HepG2 (cell line): Measurements from ENCODE around the gene MDFIC. TPM values are rescaled to one million over a fixed set of nuclear protein-coding genes. Genes with fewer than 3 reads are reported as not detected.

Experiments
- ATAC-seq: fragments of 200-7000 bp; cut with Tn5 transposase; 3 replicates; pipeline ENCODE4 v1.9.1; 2020; ENCODE audit warnings: mild to moderate bottlenecking, moderate library complexity
- BruUV-seq: library from RNA; stranded (reverse); fragments of 400-500 nt; replicated peaks from 2 replicates; lab custom pipeline; 2021; lab: Mats Ljungman, UMichigan
- CTCF ChIA-PET: fragments of 300-600 bp; formaldehyde crosslinking; extraction: SDS; loops from one replicate; lab custom pipeline; 2021; ENCODE audit warnings: low total read pairs, inconsistent platforms, low intra/inter-chr PET ratio; lab: Yijun Ruan, JAX
- POLR2A ChIA-PET: fragments of 350-600 bp; sonication (Branson Sonifier 250); formaldehyde crosslinking; loops from one replicate; lab custom pipeline; 2020; ENCODE audit warnings: antibody characterized with exemption, inconsistent platforms; lab: Yijun Ruan, JAX
- DNase-seq: peaks from one replicate; pipeline ENCODE4 v3.0.0-alpha.2; 2015; ENCODE audit warnings: low spot score
- FAIRE-seq: peaks from 3 replicates; lab custom pipeline; 2011; peaks lifted over from hg19 to GRCh38; lab: Jason Lieb, UNC
- H2AFZ ChIP-seq: one replicate; pipeline ENCODE4 v1.6.1; 2011; ENCODE audit warnings: low read length, inconsistent platforms
- H3K27ac ChIP-seq: fragments of 300-600 bp; 3 replicates; pipeline ENCODE4 v1.8.0; 2011; ENCODE audit warnings: mixed run types, mild to moderate bottlenecking, mixed read lengths, low read length, inconsistent platforms; ENCODE audit not compliant: insufficient read depth; ENCODE audit errors: extremely low read length
- H3K27me3 ChIP-seq, 2 experiments: fragments of 200-600 bp in 1 of 2; 2 replicates in 1 of 2; 3 replicates in 1 of 2; pipeline versions ENCODE4 v1.6.0 to v1.8.0; 2011; ENCODE audit warnings: low read length in 2 of 2, mild to moderate bottlenecking in 2 of 2, moderate library complexity in 2 of 2, inconsistent platforms in 1 of 2; ENCODE audit not compliant: insufficient read depth in 2 of 2, control insufficient read depth in 1 of 2
- H3K36me3 ChIP-seq, 2 experiments: fragments of 200-600 bp in 1 of 2; replicated peaks in 1 of 2; 2 replicates in 1 of 2; 3 replicates in 1 of 2; pipeline versions ENCODE4 v1.5.1 to v1.8.0; 2011; ENCODE audit warnings: low read length in 2 of 2, inconsistent platforms in 1 of 2; ENCODE audit not compliant: insufficient read depth in 2 of 2, control insufficient read depth in 1 of 2
- H3K4me1 ChIP-seq: 2 replicates; pipeline ENCODE4 v1.5.1; 2012; ENCODE audit warnings: low read length, inconsistent platforms; ENCODE audit not compliant: insufficient read depth
- H3K4me2 ChIP-seq: 2 replicates; pipeline ENCODE4 v1.6.0; 2011; ENCODE audit warnings: low read depth, low read length, inconsistent platforms
- H3K4me3 ChIP-seq, 3 experiments: fragments of 200-600 bp in 1 of 3; sonication (generic), shearing (Covaris generic) in 1 of 3; replicated peaks in 1 of 3; 2 replicates each; pipeline ENCODE4 v1.5.1; 2011 to 2016; ENCODE audit warnings: low read length in 3 of 3, inconsistent platforms in 2 of 3, low read depth in 2 of 3, mild to moderate bottlenecking in 2 of 3, control low read depth in 1 of 3, mixed read lengths in 1 of 3; ENCODE audit not compliant: insufficient read depth in 1 of 3
- H3K79me2 ChIP-seq: one replicate; pipeline ENCODE4 v1.6.1; 2011; ENCODE audit warnings: low read length, inconsistent platforms; ENCODE audit not compliant: insufficient read depth
- H3K9ac ChIP-seq: 2 replicates; pipeline ENCODE4 v1.6.0; 2011; ENCODE audit warnings: mild to moderate bottlenecking, low read depth, low read length, inconsistent platforms; ENCODE audit not compliant: insufficient read depth
- H3K9me3 ChIP-seq: 2 replicates; pipeline ENCODE4 v1.5.1; 2012; ENCODE audit warnings: mild to moderate bottlenecking, low read length
- H4K20me1 ChIP-seq: 2 replicates; pipeline ENCODE4 v1.6.0; 2011; ENCODE audit warnings: inconsistent platforms, mild to moderate bottlenecking, low read length, moderate library complexity; ENCODE audit not compliant: insufficient read depth
- ETS1 ChIP-seq: sonication (generic); formaldehyde crosslinking; IDR thresholded peaks from 2 replicates; pipeline ENCODE4 v1.4.0; 2020; ENCODE audit warnings: missing genetic modification reagents
- FOXK2 ChIP-seq: fragments of 450-650 bp; IDR thresholded peaks from 2 replicates; pipeline ENCODE4 v1.6.1; 2016
- HNRNPUL1 ChIP-seq: fragments of 200-400 bp; formaldehyde crosslinking; IDR thresholded peaks from 2 replicates; pipeline ENCODE4 v1.6.1; 2017; ENCODE audit warnings: low read depth, mild to moderate bottlenecking, low read length, moderate library complexity
- MED13 ChIP-seq: sonication (generic); formaldehyde crosslinking; IDR thresholded peaks from 2 replicates; pipeline ENCODE4 v1.5.0; 2020; ENCODE audit warnings: missing genetic modification reagents
- NCOA1 ChIP-seq: sonication (generic); formaldehyde crosslinking; IDR thresholded peaks from 2 replicates; pipeline ENCODE4 v1.9.0; 2021; ENCODE audit warnings: missing genetic modification reagents
- PAF1 ChIP-seq: IDR thresholded peaks from 2 replicates; pipeline ENCODE4 v1.6.1; 2016; ENCODE audit warnings: missing genetic modification reagents, missing compliant biosample characterization
- PHF8 ChIP-seq: sonication (generic); formaldehyde crosslinking; IDR thresholded peaks from 2 replicates; pipeline ENCODE4 v1.5.0; 2020; ENCODE audit warnings: missing genetic modification reagents
- ZNF549 ChIP-seq: sonication (generic); formaldehyde crosslinking; IDR thresholded peaks from 2 replicates; pipeline ENCODE4 v1.5.0; 2020; ENCODE audit warnings: missing genetic modification reagents
- whole genome bisulfite sequencing: methylation state at CpG from one replicate; pipeline ENCODE4 v1.1.6; 2017; ENCODE audit warnings: low lambda C conversion rate; 5-methylcytosine and 5-hydroxymethylcytosine counted together
- in situ Hi-C: cut with HindIII; loops from 2 replicates; pipeline ENCODE4 v1.10.0; 2017; ENCODE audit warnings: low pct_unique_long_range_greater_than_20kb; ENCODE audit not compliant: extremely low pct_ligation_motif_present
- intact Hi-C: fragments of 100-400 bp; cut with micrococcal nuclease; formaldehyde crosslinking; loops from one replicate; pipeline ENCODE4 v1.10.0; 2022; ENCODE audit not compliant: unreplicated experiment
- polyA plus RNA-seq, 8 experiments: library from polyadenylated mRNA; depleted of rRNA in 3 of 8; stranded (reverse) in 7 of 8; unstranded in 1 of 8; fragments of >200 nt; fragmentation: Illumina TruSeq in 4 of 8; extraction: Trizol in 4 of 8; gene quantifications; 2 replicates each; pipeline versions ENCODE4 v1.2.1 to v1.2.3, GENCODE V29; 2011 to 2016; ENCODE audit warnings: low read depth in 4 of 8, missing spikeins in 1 of 8, mixed read lengths in 1 of 8; ENCODE audit not compliant: insufficient read depth in 1 of 8
- total RNA-seq, 5 experiments: library from RNA; depleted of rRNA; stranded (reverse); fragments of >200 nt; fragmentation: Illumina TruSeq; extraction: Trizol; gene quantifications; 2 replicates each; pipeline ENCODE4 v1.2.3, GENCODE V29; 2016; ENCODE audit warnings: low read depth in 1 of 5

The MDFIC gene
- total and polyA plus RNA-seq, 2 of the 13 experiments (the other 11 are each of a cell fraction or from before 2014, with no cell fraction given) = 0.13 TPM; not detected in 1

GRCh38 chr7:114916261-114916892 is 5.5 kb upstream of the MDFIC start:
- H3K36me3 ChIP-seq = no peaks in the 10 kb centered on the region
- H3K4me2 ChIP-seq = no peak overlapping the region
- no peaks in the 10 kb centered on the region for H4K20me1 ChIP-seq
- ATAC-seq (no peak), FAIRE-seq (no peak), DNase-seq (no peak)
- CTCF ChIA-PET = no interaction called here
- in situ Hi-C loops (no loop called here), intact Hi-C loops (no loop called here)
- H3K79me2 ChIP-seq = no peaks in the 10 kb centered on the region
- 0 out of 5 replicates have a peak, but pooled peaks cover 0 to under 1% of the 10 kb centered on the region in 2 experiments for H3K27me3 ChIP-seq
- BruUV-seq = no TSS peak
- H3K27ac ChIP-seq = no peak overlapping the region
- H3K9ac ChIP-seq = no peak overlapping the region
- no peak for TF ChIP-seq FOXK2
- 22% methylated on average over 6 of the region's 6 CpGs for WGBS
- H3K4me1 ChIP-seq = no peaks in the 10 kb centered on the region
- no peak overlapping the region for H2AFZ ChIP-seq
- H3K9me3 ChIP-seq = no peaks in the 10 kb centered on the region
- POLR2A ChIA-PET = no interaction called here
- no peak overlapping the region for H3K4me3 ChIP-seq

DNA sequence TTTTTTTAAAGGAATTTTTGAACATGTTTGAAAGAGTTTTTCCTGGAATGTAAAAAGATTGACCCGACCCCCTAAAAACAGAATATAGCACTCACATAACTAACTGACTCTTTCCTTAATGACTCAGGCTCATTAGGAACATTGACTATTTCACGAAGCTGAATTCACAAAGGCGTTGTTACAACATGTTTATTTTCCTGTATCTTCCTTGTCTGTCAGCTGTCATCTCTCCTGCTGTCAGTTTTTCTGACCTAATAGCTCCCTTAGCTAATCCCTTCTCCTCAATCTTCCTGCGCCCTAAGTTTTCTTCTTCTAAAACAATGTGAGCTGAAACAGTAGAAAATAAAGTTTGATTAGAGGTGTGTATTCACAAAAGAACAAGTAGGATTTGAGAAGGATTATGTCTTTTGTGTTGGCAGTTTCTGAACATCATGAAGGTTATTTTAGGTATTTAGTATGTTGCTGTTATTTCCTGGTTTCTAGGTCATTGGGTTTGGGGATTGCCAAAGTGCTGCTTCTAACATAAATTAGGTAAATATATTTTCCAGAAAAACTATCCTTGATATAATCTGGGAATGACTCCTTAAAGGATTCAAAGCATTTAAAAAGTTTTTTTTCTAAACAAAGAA is 4.6 kb upstream of the MDFIC start:
- Histone ChIP-seq H3K36me3 (no peaks in the 10 kb centered on the region), H2AFZ (no peak overlapping the region), H3K4me1 (peaks cover 9% of the 10 kb centered on the region), H3K9ac (no peak overlapping the region), H3K4me3 (no peak overlapping the region), H3K79me2 (no peaks in the 10 kb centered on the region), H3K27ac (no peak overlapping the region), H3K4me2 (no peak overlapping the region), H3K9me3 (no peaks in the 10 kb centered on the region), H4K20me1 (no peaks in the 10 kb centered on the region), H3K27me3 (peaks cover 0 to 9% of the 10 kb centered on the region in 2 experiments; a peak in 1 of 5 replicates)
- ChIA-PET CTCF (no interaction called here), POLR2A (no interaction called here)
- TF ChIP-seq ZNF549 (CRISPR knock-in tag) (no peak), HNRNPUL1 (no peak), ETS1 (no peak), PHF8 (CRISPR knock-in tag) (no peak), NCOA1 (CRISPR knock-in tag) (no peak), MED13 (CRISPR knock-in tag) (no peak), PAF1 (CRISPR knock-in tag) (no peak)
- DNase-seq (no peak), FAIRE-seq (no peak), ATAC-seq (no peak)
- in situ Hi-C loops = no loop called here
- intact Hi-C loops = no loop called here
- 25% methylated on average over 4 of the region's 4 CpGs for WGBS
- no TSS peak for BruUV-seq
